ENCODE results near the gene SIK3. TPM values are rescaled to one million over a fixed set of nuclear protein-coding genes. Genes with fewer than 3 reads are reported as not detected.

SIK3 gene
- total RNA-seq, 1 experiment from 2014 or later = 31.4 TPM

DNA sequence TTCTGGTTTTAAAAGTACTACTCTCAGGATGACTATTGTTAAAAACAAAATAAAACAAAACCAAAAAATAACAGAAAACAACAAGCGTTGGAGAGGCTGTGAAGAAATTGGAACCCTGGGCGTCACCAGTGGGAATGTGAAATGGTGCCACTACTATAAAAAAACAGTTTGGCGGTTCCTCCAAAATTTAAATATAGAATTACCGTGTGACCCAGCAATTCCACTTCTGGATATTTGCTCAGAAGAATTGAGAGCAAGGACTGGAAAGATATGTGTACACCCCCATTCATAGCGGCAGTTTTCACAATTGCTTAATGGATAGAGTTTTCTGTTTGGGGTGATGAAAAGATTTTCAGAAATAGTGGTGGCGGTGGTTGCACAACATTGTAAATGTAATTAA, 283.7 kb downstream of the SIK3 start:
- Histone ChIP-seq H3K27me3 (ENCODE audit: insufficient read depth, low read length) (no peaks in the 10 kb centered on the region), H3K18ac (ENCODE audit: insufficient read length, low read depth, low read length) (no peak overlapping the region), H3K79me1 (ENCODE audit: insufficient read depth, low read depth, low read length, poor library complexity, severe bottlenecking) (no peaks in the 10 kb centered on the region), H2AK5ac (ENCODE audit: insufficient read length, low read length) (no peak overlapping the region), H4K20me1 (ENCODE audit: control insufficient read depth, insufficient read depth, insufficient read length) (no peaks in the 10 kb centered on the region), H4K91ac (ENCODE audit: insufficient read length, low read depth, low read length) (no peak overlapping the region), H3T11ph (ENCODE audit: low read length) (no peak overlapping the region), H3K4me2 (ENCODE audit: insufficient read depth, insufficient read length, low read length) (no peak overlapping the region), H3K23ac (ENCODE audit: insufficient read length, low read depth, low read length) (no peak overlapping the region), H2AFZ (ENCODE audit: low read length) (no peak overlapping the region), H3K79me2 (ENCODE audit: insufficient read depth, low read length) (no peaks in the 10 kb centered on the region), H2BK5ac (ENCODE audit: insufficient read length, low read length) (no peak overlapping the region), H2BK15ac (ENCODE audit: low read depth, low read length) (no peak overlapping the region), H3K27ac (ENCODE audit: insufficient read length, low read depth, low read length) (no peak overlapping the region), H2BK20ac (ENCODE audit: low read depth, low read length, poor library complexity, severe bottlenecking) (no peak overlapping the region), H3K4me1 (ENCODE audit: insufficient read depth, low read length) (no peaks in the 10 kb centered on the region), H4K5ac (ENCODE audit: insufficient read length, low read depth, low read length) (no peak overlapping the region), H3K4ac (ENCODE audit: low read depth, low read length) (no peak overlapping the region), H3K14ac (ENCODE audit: insufficient read depth, low read length) (no peak overlapping the region), H2BK120ac (ENCODE audit: low read depth, low read length, poor library complexity, severe bottlenecking) (no peak overlapping the region), H2BK12ac (ENCODE audit: insufficient read length, low read depth, low read length) (no peak overlapping the region), H3K23me2 (ENCODE audit: insufficient read length, low read depth, low read length, poor library complexity, severe bottlenecking) (peaks cover 4% of the 10 kb centered on the region), H3K56ac (ENCODE audit: insufficient read length, low read depth, low read length) (no peak overlapping the region), H3K9me3 (ENCODE audit: control insufficient read depth, low read depth, low read length) (no peaks in the 10 kb centered on the region), H3K9ac (ENCODE audit: extremely low read depth, insufficient read length, low read length) (no peak overlapping the region), H4K8ac (replicated peaks; ENCODE audit: insufficient read length, low read depth, low read length) (no peak overlapping the region)
- DNase-seq = no peak
- Mint-ChIP-seq H3K9me3 (no peaks in the 10 kb centered on the region), H3K27ac (no peak overlapping the region), H3K36me3 (ENCODE audit: insufficient read depth in 1 of 3, low read depth in 3 of 3) (no peaks in the 10 kb centered on the region), H3K4me3 (no peak overlapping the region), H3K27me3 (ENCODE audit: low read depth) (peaks cover 9% of the 10 kb centered on the region), H3K4me1 (no peaks in the 10 kb centered on the region)
- WGBS (ENCODE audit: extremely low coverage, insufficient read length, low lambda C conversion rate) = no CpG with 5 or more reads among the region's 6 CpGs
- TF ChIP-seq, protein P1, sequence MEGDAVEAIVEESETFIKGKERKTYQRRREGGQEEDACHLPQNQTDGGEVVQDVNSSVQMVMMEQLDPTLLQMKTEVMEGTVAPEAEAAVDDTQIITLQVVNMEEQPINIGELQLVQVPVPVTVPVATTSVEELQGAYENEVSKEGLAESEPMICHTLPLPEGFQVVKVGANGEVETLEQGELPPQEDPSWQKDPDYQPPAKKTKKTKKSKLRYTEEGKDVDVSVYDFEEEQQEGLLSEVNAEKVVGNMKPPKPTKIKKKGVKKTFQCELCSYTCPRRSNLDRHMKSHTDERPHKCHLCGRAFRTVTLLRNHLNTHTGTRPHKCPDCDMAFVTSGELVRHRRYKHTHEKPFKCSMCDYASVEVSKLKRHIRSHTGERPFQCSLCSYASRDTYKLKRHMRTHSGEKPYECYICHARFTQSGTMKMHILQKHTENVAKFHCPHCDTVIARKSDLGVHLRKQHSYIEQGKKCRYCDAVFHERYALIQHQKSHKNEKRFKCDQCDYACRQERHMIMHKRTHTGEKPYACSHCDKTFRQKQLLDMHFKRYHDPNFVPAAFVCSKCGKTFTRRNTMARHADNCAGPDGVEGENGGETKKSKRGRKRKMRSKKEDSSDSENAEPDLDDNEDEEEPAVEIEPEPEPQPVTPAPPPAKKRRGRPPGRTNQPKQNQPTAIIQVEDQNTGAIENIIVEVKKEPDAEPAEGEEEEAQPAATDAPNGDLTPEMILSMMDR (conservative IDR thresholded peaks at IDR 0.05) = no peak
